ENCODE measurements around the gene TRIM2.

GRCh38 chr4:153221783-153222706, 17.8 kb downstream of the TRIM2 start:
- TF ChIP-seq POLR2AphosphoS5 (IDR thresholded peaks at IDR 0.05; ENCODE audit: low read depth, low read length) (no peak), POLR2A (IDR thresholded peaks at IDR 0.05; ENCODE audit: low read depth, low read length) (no peak), TAF1 (IDR thresholded peaks at IDR 0.05; ENCODE audit: low read depth, low read length) (no peak)

Measured in GM12891 (cell line).